ENCODE data around the gene ALOX5AP.

DNA sequence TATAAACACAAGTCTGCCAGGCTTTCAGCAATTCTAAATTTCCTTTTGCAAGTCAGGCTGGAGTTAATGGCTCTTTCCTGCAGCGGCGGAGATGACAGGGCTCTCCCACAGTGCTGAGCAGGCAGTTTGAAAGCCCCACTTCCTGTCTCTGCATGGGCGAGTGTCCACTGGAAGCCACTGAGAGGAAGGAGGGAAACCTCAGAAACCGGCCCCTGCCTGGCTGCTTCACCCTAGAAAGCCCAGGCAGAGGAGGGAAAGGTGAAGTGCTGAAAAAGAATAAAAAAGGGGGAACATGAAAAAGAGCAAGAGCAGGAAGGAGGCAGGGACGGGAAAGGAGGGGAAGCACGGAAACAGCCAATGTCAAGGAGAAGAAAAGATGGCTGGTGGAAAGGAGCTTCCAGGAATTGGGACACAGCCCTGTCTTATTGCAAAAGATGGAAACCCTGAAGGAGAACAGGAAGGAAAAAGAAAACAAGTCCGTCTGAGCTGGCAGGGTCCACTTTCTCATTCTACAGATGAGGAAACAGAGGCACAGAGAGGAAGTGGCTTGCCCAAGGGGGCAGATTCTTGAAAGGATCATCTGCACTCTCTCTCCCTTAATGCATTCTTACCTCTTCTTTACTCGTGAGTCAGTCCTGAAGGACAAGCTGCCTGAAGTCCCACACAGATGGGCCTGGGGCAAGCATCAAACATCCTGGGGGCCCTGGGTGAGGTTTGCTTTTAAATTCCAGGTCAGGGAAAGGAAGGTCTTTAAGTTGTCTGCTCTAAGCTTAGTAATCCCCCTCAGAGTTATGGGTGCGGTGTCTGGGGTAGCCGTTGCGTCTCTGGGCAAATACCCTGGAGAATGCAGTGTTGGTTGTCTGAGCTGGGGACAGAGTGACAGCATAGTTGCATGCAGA is 38.8 kb upstream of the ALOX5AP start:
- TF ChIP-seq TAF1 (IDR thresholded peaks at IDR 0.05; ENCODE audit: borderline replicate concordance, low read depth, low read length): no peak
- no peak for TF ChIP-seq POLR2AphosphoS5 (IDR thresholded peaks at IDR 0.05; ENCODE audit: low read depth, low read length)

All from GM12892 (cell line).